B cell (primary cell): ENCODE measurements around the gene FBXO2. TPM values are rescaled to one million over a fixed set of nuclear protein-coding genes. Genes with fewer than 3 reads are reported as not detected.

Experiments used
- ATAC-seq: fragments of 200-7000 bp; cut with Tn5 transposase; one replicate; pipeline ENCODE4 v1.10.0; 2021; ENCODE audit warnings: low read depth, mild to moderate bottlenecking, moderate number of reproducible peaks, moderate library complexity
- CTCF ChIA-PET: fragments of 350-600 bp; sonication (Branson Sonifier 250); formaldehyde crosslinking; loops from one replicate; lab custom pipeline; 2021; ENCODE audit warnings: antibody characterized with exemption, inconsistent platforms; lab: Charles Lee
- POLR2A ChIA-PET: fragments of 350-600 bp; sonication (Branson Sonifier 250); formaldehyde crosslinking; loops from one replicate; lab custom pipeline; 2021; ENCODE audit warnings: antibody characterized with exemption; lab: Charles Lee
- DNase-seq: peaks from one replicate; pipeline ENCODE4 v3.0.0; 2013
- H2AFZ ChIP-seq: 2 replicates; pipeline ENCODE4 v1.6.1; 2012; ENCODE audit warnings: mild to moderate bottlenecking, low read depth, low read length; ENCODE audit not compliant: insufficient read depth, poor library complexity, severe bottlenecking
- H3K27ac ChIP-seq, 2 donors: 1 replicate in 1 of 2; 2 replicates in 1 of 2; pipeline ENCODE4 v1.5.1; 2012 to 2013; ENCODE audit warnings: low read length in 2 of 2, mild to moderate bottlenecking in 2 of 2, moderate library complexity in 1 of 2
- H3K27me3 ChIP-seq, 4 experiments: fragments of 200-600 bp in 1 of 4; sonication (generic) in 1 of 4; replicated peaks in 1 of 4; 1 replicate in 2 of 4; 2 replicates in 2 of 4; pipeline versions ENCODE4 v1.6.1 to v1.7.0; 2013 to 2016; ENCODE audit warnings: low read length in 3 of 4, mild to moderate bottlenecking in 2 of 4, mixed read lengths in 1 of 4, moderate library complexity in 1 of 4; ENCODE audit not compliant: insufficient read depth in 4 of 4, control insufficient read depth in 3 of 4; ENCODE audit errors: control extremely low read depth in 1 of 4
- H3K36me3 ChIP-seq, 2 experiments: replicated peaks in 1 of 2; 1 replicate in 1 of 2; 2 replicates in 1 of 2; pipeline versions ENCODE4 v1.6.1 to v1.7.1; 2013; ENCODE audit warnings: low read length in 1 of 2; ENCODE audit not compliant: insufficient read depth in 2 of 2, control insufficient read depth in 1 of 2; ENCODE audit errors: control extremely low read depth in 1 of 2, extremely low read depth in 1 of 2
- H3K4me1 ChIP-seq, 2 donors: fragments of 200-600 bp in 1 of 2; sonication (generic) in 1 of 2; 1 replicate in 1 of 2; 2 replicates in 1 of 2; pipeline versions ENCODE4 v1.5.1 to v1.6.1; 2013 to 2017; ENCODE audit warnings: low read length in 2 of 2; ENCODE audit not compliant: control insufficient read depth in 2 of 2, insufficient read depth in 2 of 2
- H3K4me2 ChIP-seq: replicated peaks from 2 replicates; pipeline ENCODE3; 2012; ENCODE audit warnings: mild to moderate bottlenecking, low read depth, low read length; ENCODE audit not compliant: poor library complexity, severe bottlenecking
- H3K4me3 ChIP-seq, 5 experiments: fragments of 200-600 bp in 1 of 5; sonication (generic) in 1 of 5; 1 replicate in 3 of 5; 2 replicates in 2 of 5; pipeline versions ENCODE4 v1.5.1 to v1.7.0; 2011 to 2016; ENCODE audit warnings: low read length in 4 of 5, mild to moderate bottlenecking in 4 of 5, low read depth in 2 of 5, control low read depth in 1 of 5, moderate library complexity in 1 of 5; ENCODE audit not compliant: insufficient read depth in 1 of 5; ENCODE audit errors: control extremely low read depth in 1 of 5, extremely low read depth in 1 of 5
- H3K79me2 ChIP-seq: fragments of 200-600 bp; sonication (generic); one replicate; pipeline ENCODE4 v1.6.0; 2016; ENCODE audit warnings: low read length; ENCODE audit not compliant: control insufficient read depth, insufficient read depth
- H3K9ac ChIP-seq: fragments of 200-600 bp; sonication (generic); 2 replicates; pipeline ENCODE4 v1.6.1; 2017; ENCODE audit warnings: mild to moderate bottlenecking, low read length, moderate library complexity
- H3K9me3 ChIP-seq, 3 donors: one replicate each; pipeline versions ENCODE4 v1.6.1 to v1.7.1; 2013; ENCODE audit warnings: low read length in 2 of 3; ENCODE audit not compliant: control insufficient read depth in 2 of 3, insufficient read depth in 1 of 3; ENCODE audit errors: control extremely low read depth in 1 of 3
- H4K20me1 ChIP-seq: 2 replicates; pipeline ENCODE4 v1.6.0; 2012; ENCODE audit warnings: mild to moderate bottlenecking, low read length; ENCODE audit not compliant: insufficient read depth, control insufficient read depth, poor library complexity, severe bottlenecking
- H3K27ac Mint-ChIP-seq: one replicate; pipeline ENCODE4 v1.8.0; 2021; ENCODE audit warnings: mixed read lengths
- H3K27me3 Mint-ChIP-seq: one replicate; pipeline ENCODE4 v1.8.0; 2021; ENCODE audit warnings: mixed read lengths
- H3K4me1 Mint-ChIP-seq: one replicate; pipeline ENCODE4 v1.8.0; 2021; ENCODE audit warnings: mixed read lengths
- H3K4me3 Mint-ChIP-seq: one replicate; pipeline ENCODE4 v1.8.0; 2021; ENCODE audit warnings: mixed read lengths
- H3K9me3 Mint-ChIP-seq: one replicate; pipeline ENCODE4 v1.8.0; 2022; ENCODE audit warnings: mixed read lengths; ENCODE audit not compliant: insufficient read depth
- EZH2 ChIP-seq: IDR thresholded peaks from 2 replicates; pipeline ENCODE4 v1.6.1; 2012; ENCODE audit warnings: borderline replicate concordance, low read depth, mild to moderate bottlenecking, moderate library complexity, low read length; ENCODE audit not compliant: insufficient read depth, poor library complexity, severe bottlenecking
- WGBS: methylation state at CpG from one replicate; pipeline ENCODE4 v1.1.5; 2013; ENCODE audit warnings: missing lambda C conversion rate; ENCODE audit not compliant: insufficient coverage; 5-methylcytosine and 5-hydroxymethylcytosine counted together
- intact Hi-C: fragments of 100-400 bp; cut with micrococcal nuclease; formaldehyde crosslinking; loops from one replicate; pipeline ENCODE4 v1.10.0; 2022
- polyA plus RNA-seq: library from polyadenylated mRNA; depleted of rRNA; stranded (reverse); fragments of >200 nt; gene quantifications from 2 replicates; pipeline ENCODE4 v1.2.3, GENCODE V29; 2012
- total RNA-seq, 2 donors: library from RNA; stranded (reverse); fragments of 120-200 nt in 1 of 2; gene quantifications; 1 replicate in 1 of 2; 2 replicates in 1 of 2; pipeline versions ENCODE4 v1.2.3 to v1.2.4, GENCODE V29; 2013 to 2022
- TF ChIP-seq, protein P1 (sequence below): fragments of 200-600 bp; IDR thresholded peaks from one replicate; pipeline ENCODE4 v1.8.0; 2022; ENCODE audit warnings: antibody characterized with exemption, mild to moderate bottlenecking

FBXO2 gene
- total and polyA plus RNA-seq, 2 donors (not counting 1 experiment from before 2014, with no cell fraction given): 9.6 TPM

DNA sequence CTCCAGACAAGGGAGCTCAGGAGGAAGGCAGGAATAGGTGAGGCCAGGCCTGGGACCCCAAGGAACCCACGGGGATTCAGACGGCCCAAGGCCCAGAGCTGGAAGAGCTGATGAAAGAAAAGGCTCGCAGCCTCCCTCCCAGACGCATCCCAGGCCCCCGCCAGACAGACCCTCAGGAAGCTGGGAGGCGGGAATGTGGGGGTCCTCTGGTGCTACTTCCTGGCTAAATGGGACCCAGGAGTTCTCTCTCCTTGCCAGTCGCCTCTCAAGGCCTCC, 430 bp downstream of the FBXO2 start:
- CTCF ChIA-PET: interaction anchor here (1.6 to 18.9 kb wide), 3 partner anchors 9 to 69 kb away, joined by 5 to 231 read pairs (median 58); partner anchors contain the start of gene FBXO6
- peaks cover 22 to 37% of the 10 kb centered on the region in 2 donors for H3K4me1 ChIP-seq
- WGBS: 80% methylated on average over 7 of the region's 7 CpGs
- H2AFZ ChIP-seq: peak overlapping the region; percentile 80
- peak overlapping the region; percentile 75 for H3K4me3 Mint-ChIP-seq
- no peak for ATAC-seq
- H4K20me1 ChIP-seq: peaks cover 11% of the 10 kb centered on the region
- no peaks in the 10 kb centered on the region for H3K27me3 ChIP-seq
- H3K27ac ChIP-seq: no peak overlapping the region
- H3K27ac Mint-ChIP-seq: peak overlapping the region; percentile 50
- no peaks in the 10 kb centered on the region for H3K9me3 Mint-ChIP-seq
- no peaks in the 10 kb centered on the region for H3K79me2 ChIP-seq
- peak overlapping the region; percentile 70 for H3K9ac ChIP-seq
- H3K9me3 ChIP-seq: no peaks in the 10 kb centered on the region
- no peaks in the 10 kb centered on the region for H3K27me3 Mint-ChIP-seq
- no peak for TF ChIP-seq EZH2
- TF ChIP-seq, protein P1, sequence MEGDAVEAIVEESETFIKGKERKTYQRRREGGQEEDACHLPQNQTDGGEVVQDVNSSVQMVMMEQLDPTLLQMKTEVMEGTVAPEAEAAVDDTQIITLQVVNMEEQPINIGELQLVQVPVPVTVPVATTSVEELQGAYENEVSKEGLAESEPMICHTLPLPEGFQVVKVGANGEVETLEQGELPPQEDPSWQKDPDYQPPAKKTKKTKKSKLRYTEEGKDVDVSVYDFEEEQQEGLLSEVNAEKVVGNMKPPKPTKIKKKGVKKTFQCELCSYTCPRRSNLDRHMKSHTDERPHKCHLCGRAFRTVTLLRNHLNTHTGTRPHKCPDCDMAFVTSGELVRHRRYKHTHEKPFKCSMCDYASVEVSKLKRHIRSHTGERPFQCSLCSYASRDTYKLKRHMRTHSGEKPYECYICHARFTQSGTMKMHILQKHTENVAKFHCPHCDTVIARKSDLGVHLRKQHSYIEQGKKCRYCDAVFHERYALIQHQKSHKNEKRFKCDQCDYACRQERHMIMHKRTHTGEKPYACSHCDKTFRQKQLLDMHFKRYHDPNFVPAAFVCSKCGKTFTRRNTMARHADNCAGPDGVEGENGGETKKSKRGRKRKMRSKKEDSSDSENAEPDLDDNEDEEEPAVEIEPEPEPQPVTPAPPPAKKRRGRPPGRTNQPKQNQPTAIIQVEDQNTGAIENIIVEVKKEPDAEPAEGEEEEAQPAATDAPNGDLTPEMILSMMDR: no peak
- H3K4me2 ChIP-seq: peak overlapping the region; percentile 95
- peak; percentile 37 for DNase-seq
- intact Hi-C loops: loop anchor here (1.0 to 5.0 kb wide), 7 partner anchors 11 to 391 kb away; partner anchors contain the start of genes FBXO6, MAD2L2, MTHFR and MTOR
- H3K4me1 Mint-ChIP-seq: peaks cover 32% of the 10 kb centered on the region
- peaks cover 0 to 8% of the 10 kb centered on the region in 2 experiments for H3K36me3 ChIP-seq
- POLR2A ChIA-PET: interaction anchor here (0.8 kb wide), 1 partner anchor 11 kb away, joined by 3 read pairs; no protein-coding TSS in a partner anchor
- H3K4me3 ChIP-seq: peak overlapping the region in 4 of 5 experiments; percentile 21 to 82 (median 74)

DNA sequence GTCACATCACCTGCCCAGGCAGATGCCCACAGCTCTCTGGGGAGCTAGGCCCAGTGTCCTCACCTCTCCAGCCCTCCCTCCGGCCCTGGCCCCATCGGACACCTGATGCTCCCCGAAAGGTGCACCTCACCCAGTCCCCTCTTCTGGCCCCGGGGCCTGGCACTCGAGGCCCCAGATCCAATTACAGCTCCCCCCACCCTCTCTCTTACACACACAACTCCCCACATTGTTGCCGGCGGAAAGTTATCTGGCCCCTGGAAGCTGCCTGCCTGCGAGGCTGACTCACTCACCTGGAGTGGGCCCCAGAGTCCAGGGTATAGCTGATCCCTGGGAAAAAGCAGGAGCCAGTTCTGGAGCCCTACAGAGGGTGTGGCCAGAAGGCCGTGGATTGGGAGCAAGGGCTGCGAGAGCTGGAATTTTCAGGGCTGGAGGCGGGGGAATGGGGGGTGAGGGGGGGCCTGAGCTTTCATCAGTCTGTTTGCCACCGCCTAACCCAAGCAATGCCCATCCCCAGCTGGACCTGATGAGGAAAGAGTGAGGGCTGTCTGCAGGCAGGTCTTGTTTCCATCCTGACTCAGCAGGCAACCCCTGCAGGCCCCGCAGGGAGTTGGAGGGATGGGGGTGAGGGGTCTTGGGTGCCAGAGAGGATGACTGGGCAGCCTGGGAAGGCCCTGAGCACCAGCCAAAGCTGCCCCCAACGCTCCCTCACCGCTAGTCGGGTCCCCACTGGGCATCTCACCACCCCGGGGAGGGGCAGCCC, 948 bp downstream of the FBXO2 start:
- H3K9ac ChIP-seq: no peak overlapping the region
- POLR2A ChIA-PET: interaction anchor here (0.8 to 1.3 kb wide), 2 partner anchors 12 to 66 kb away, joined by 3 to 5 read pairs; no protein-coding TSS in a partner anchor
- no peak overlapping the region for H3K27ac ChIP-seq
- H3K4me3 ChIP-seq: no peak overlapping the region
- H3K79me2 ChIP-seq: no peaks in the 10 kb centered on the region
- H4K20me1 ChIP-seq: peaks cover 11% of the 10 kb centered on the region
- no peaks in the 10 kb centered on the region for H3K9me3 ChIP-seq
- no peaks in the 10 kb centered on the region for H3K9me3 Mint-ChIP-seq
- 89% methylated on average over 17 of the region's 17 CpGs for WGBS
- peaks cover 0 to 8% of the 10 kb centered on the region in 2 experiments for H3K36me3 ChIP-seq
- intact Hi-C loops: loop anchor here (5.0 kb wide), 4 partner anchors 79 to 391 kb away; partner anchors contain the start of gene MTOR
- no peak overlapping the region for H3K27ac Mint-ChIP-seq
- H3K4me1 ChIP-seq: peaks cover 22 to 37% of the 10 kb centered on the region in 2 donors
- CTCF ChIA-PET: interaction anchor here (0.5 to 18.9 kb wide), 9 partner anchors 9 to 616 kb away, joined by 3 to 231 read pairs (median 3); partner anchors contain the start of gene FBXO6
- DNase-seq (no peak), ATAC-seq (no peak)
- no peaks in the 10 kb centered on the region for H3K27me3 ChIP-seq
- peak overlapping the region; percentile 75 for H3K4me3 Mint-ChIP-seq
- H3K4me2 ChIP-seq: peak overlapping the region; percentile 95
- H3K4me1 Mint-ChIP-seq: peaks cover 35% of the 10 kb centered on the region
- H3K27me3 Mint-ChIP-seq: no peaks in the 10 kb centered on the region
- no peak overlapping the region for H2AFZ ChIP-seq
- no peak for TF ChIP-seq EZH2
- TF ChIP-seq, protein P1: no peak
